ENCODE measurements around the gene CLEC14A. TPM values are rescaled to one million over a fixed set of nuclear protein-coding genes. Genes with fewer than 3 reads are reported as not detected.

The CLEC14A gene
- total and polyA plus RNA-seq, 2 donors (not counting 1 experiment from before 2014, with no cell fraction given), result 3.9 to 5.3 TPM

- Histone ChIP-seq H3K4me1 (ENCODE audit: control insufficient read depth, extremely low read depth, insufficient read depth, low read length) (no peaks in the 10 kb centered on the region), H3K36me3 (ENCODE audit: control insufficient read depth, insufficient read depth, low read length) (no peaks in the 10 kb centered on the region), H3K79me2 (ENCODE audit: control insufficient read depth, insufficient read depth, low read length) (no peaks in the 10 kb centered on the region), H3K4me3 (replicated peaks in 1 of 4; ENCODE audit: control extremely low read depth in 1 of 4, insufficient read depth in 1 of 4, low read depth in 3 of 4, low read length in 4 of 4) (no peak overlapping the region), H3K27me3 (ENCODE audit: control insufficient read depth, insufficient read depth, low read length) (no peaks in the 10 kb centered on the region), H4K20me1 (ENCODE audit: control insufficient read depth, extremely low read depth, insufficient read depth, low read length) (no peaks in the 10 kb centered on the region), H3K9ac (ENCODE audit: insufficient read depth, low read length) (no peak overlapping the region), H3K27ac (ENCODE audit: insufficient read depth, low read length) (no peak overlapping the region), H3K9me3 (ENCODE audit: control insufficient read depth, insufficient read depth, low read depth, low read length) (no peaks in the 10 kb centered on the region), H3K4me2 (ENCODE audit: extremely low read depth, insufficient read depth, low read length) (no peak overlapping the region), H2AFZ (ENCODE audit: low read length) (no peak overlapping the region)
- TF ChIP-seq CTCF (conservative IDR thresholded peaks at IDR 0.05 in 1 of 2, IDR thresholded peaks at IDR 0.05 in 1 of 2; ENCODE audit: low read depth in 1 of 2, low read length in 2 of 2) (no peak), EZH2 (IDR thresholded peaks at IDR 0.05; ENCODE audit: low read length, missing control alignments) (no peak)
- DNase-seq (ENCODE audit: low read depth in 2 of 2), result no peak
These were observed 7.0 kb upstream of the CLEC14A start for GRCh38 chr14:38262844-38263243.

GRCh38 chr14:38261620-38262019, 5.7 kb upstream of the CLEC14A start:
- H3K9ac ChIP-seq (ENCODE audit: insufficient read depth, low read length), result no peak overlapping the region
- no peaks in the 10 kb centered on the region for H4K20me1 ChIP-seq (ENCODE audit: control insufficient read depth, extremely low read depth, insufficient read depth, low read length)
- H3K4me2 ChIP-seq (ENCODE audit: extremely low read depth, insufficient read depth, low read length), result no peak overlapping the region
- H3K27me3 ChIP-seq (ENCODE audit: control insufficient read depth, insufficient read depth, low read length), result no peaks in the 10 kb centered on the region
- H3K27ac ChIP-seq (ENCODE audit: insufficient read depth, low read length), result no peak overlapping the region
- no peaks in the 10 kb centered on the region for H3K36me3 ChIP-seq (ENCODE audit: control insufficient read depth, insufficient read depth, low read length)
- peaks cover 3% of the 10 kb centered on the region for H3K4me1 ChIP-seq (ENCODE audit: control insufficient read depth, extremely low read depth, insufficient read depth, low read length)
- peak in 1 of 2 donors; percentile 51 for DNase-seq (ENCODE audit: low read depth in 2 of 2)
- H3K4me3 ChIP-seq (replicated peaks in 1 of 4; ENCODE audit: control extremely low read depth in 1 of 4, insufficient read depth in 1 of 4, low read depth in 3 of 4, low read length in 4 of 4), result no peak overlapping the region
- no peak overlapping the region for H2AFZ ChIP-seq (ENCODE audit: low read length)
- TF ChIP-seq EZH2 (IDR thresholded peaks at IDR 0.05; ENCODE audit: low read length, missing control alignments) (no peak), CTCF (conservative IDR thresholded peaks at IDR 0.05 in 1 of 2, IDR thresholded peaks at IDR 0.05 in 1 of 2; ENCODE audit: low read depth in 1 of 2, low read length in 2 of 2) (no peak)
- H3K79me2 ChIP-seq (ENCODE audit: control insufficient read depth, insufficient read depth, low read length), result no peaks in the 10 kb centered on the region
- no peaks in the 10 kb centered on the region for H3K9me3 ChIP-seq (ENCODE audit: control insufficient read depth, insufficient read depth, low read depth, low read length)

- no peaks in the 10 kb centered on the region for H4K20me1 ChIP-seq (ENCODE audit: control insufficient read depth, extremely low read depth, insufficient read depth, low read length)
- H3K4me3 ChIP-seq (replicated peaks in 1 of 4; ENCODE audit: control extremely low read depth in 1 of 4, insufficient read depth in 1 of 4, low read depth in 3 of 4, low read length in 4 of 4), result peak overlapping the region in 1 of 4 experiments; percentile 27
- H2AFZ ChIP-seq (ENCODE audit: low read length), result no peak overlapping the region
- H3K27ac ChIP-seq (ENCODE audit: insufficient read depth, low read length), result no peak overlapping the region
- H3K27me3 ChIP-seq (ENCODE audit: control insufficient read depth, insufficient read depth, low read length), result no peaks in the 10 kb centered on the region
- no peaks in the 10 kb centered on the region for H3K79me2 ChIP-seq (ENCODE audit: control insufficient read depth, insufficient read depth, low read length)
- no peak for TF ChIP-seq EZH2 (IDR thresholded peaks at IDR 0.05; ENCODE audit: low read length, missing control alignments)
- TF ChIP-seq CTCF (conservative IDR thresholded peaks at IDR 0.05 in 1 of 2, IDR thresholded peaks at IDR 0.05 in 1 of 2; ENCODE audit: low read depth in 1 of 2, low read length in 2 of 2), result no peak
- H3K9me3 ChIP-seq (ENCODE audit: control insufficient read depth, insufficient read depth, low read depth, low read length), result no peaks in the 10 kb centered on the region
- DNase-seq (ENCODE audit: low read depth in 2 of 2), result peak in 1 of 2 donors; percentile 22
- H3K36me3 ChIP-seq (ENCODE audit: control insufficient read depth, insufficient read depth, low read length), result no peaks in the 10 kb centered on the region
- peaks cover 3% of the 10 kb centered on the region for H3K4me1 ChIP-seq (ENCODE audit: control insufficient read depth, extremely low read depth, insufficient read depth, low read length)
- no peak overlapping the region for H3K4me2 ChIP-seq (ENCODE audit: extremely low read depth, insufficient read depth, low read length)
- no peak overlapping the region for H3K9ac ChIP-seq (ENCODE audit: insufficient read depth, low read length)
These were observed 1.6 kb upstream of the CLEC14A start for GRCh38 chr14:38257507-38257906.

Measured in fibroblast of lung (primary cell).